NK-92 treated with Interleukin-12 subunit alpha and Interleukin-12 subunit beta, amount 100 ng/mL, for 24 hours (cell line): ENCODE results near the gene RBKS.
"Not testable (repeated sequence)": the region's sequence is repeated elsewhere in the genome, so short reads cannot be mapped to it uniquely, and the experiment has no call there.

ENCODE experiments used
- DNase-seq: peaks from one replicate; lab custom pipeline; 2025; lab: John Stamatoyannopoulos, UW

Gene RBKS

DNA sequence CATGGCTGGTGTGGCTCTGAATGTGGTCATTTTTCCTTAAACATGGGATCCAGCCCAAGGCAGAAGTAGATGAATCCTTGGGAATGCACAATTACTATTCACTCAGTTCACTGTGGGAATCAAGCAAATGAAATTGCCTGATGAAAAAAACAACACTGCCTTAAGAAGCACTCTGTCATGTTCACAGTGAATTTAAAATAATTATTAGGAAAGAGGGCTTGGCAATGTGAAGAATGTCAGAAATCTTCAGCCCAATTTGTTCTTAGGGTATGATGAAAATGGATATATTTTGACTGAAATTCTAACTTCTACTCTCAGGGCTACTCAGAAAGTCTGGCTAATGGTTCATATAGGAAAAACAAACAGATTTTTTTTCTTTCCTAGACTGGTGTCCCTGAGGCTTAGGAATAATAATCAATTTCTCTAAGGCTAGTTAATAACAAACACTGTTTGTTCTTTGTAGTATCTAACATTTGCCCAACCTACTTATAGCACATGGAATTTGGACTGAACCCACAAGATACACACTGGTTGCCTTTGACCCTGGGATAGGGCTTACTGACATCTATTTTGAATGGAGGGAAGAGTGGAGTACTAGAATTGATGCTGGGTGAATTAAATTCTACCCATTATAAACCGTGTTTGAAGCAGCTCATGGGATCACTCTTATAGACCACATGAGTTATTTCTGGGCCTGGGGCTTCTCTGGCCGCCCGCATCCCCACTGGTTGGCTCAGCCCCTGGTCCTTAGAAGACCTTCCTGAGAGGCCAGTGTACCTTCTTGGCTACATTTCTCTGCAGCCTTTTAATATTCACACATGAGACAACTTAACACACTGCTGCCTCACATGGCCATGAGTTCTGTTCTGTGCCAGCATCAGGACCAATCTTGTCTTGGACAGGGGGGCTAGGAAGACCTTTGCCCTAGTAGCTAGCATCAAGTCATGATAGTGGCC is 127.0 kb downstream of the RBKS start:
- no peak for DNase-seq

DNA sequence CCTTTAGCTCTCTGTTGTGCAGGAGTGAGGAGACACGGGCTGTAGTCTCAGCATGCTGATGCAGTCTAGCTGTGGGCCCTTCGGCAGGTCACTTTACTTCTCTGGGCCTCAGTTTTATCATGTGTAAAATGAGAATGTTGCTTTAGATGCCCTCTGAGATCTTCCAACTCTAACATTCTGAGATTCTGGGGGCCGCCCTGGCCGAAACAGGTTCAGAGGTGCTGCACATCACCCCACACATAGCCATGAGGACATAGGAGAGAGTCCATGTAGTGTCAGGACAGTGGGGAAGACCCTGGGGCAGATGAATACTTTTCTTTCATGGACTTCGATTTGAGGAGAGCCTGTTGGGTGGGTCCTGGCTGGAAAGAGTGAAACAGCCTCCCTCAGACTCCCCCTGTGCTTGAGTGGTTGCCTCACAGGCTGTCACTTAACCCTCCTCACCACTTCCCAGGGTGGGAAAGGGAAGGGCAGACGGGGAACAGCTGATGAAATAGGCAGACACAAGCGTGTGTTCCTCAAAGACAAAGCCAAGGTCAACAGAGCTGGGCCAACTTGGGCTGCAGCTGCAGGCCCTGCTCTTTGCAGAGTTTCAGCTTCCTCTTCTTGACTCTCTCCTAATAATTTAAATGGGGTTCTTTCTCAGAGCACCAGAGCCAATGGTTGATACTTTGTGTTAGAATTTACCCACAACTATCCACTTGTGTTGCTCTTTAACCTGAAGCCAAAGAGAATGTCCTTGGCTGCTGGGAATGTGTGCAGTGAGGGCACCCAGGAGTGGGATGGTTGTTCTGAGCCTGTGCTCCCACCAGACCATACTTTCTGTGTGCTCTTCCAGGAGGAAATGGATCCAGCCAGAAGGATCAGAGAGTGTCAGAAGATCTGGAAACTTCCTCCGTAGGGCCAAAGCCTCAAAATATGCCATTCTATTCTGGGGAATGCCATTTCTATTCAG is 133.4 kb downstream of the RBKS start:
- DNase-seq: no peak

DNA sequence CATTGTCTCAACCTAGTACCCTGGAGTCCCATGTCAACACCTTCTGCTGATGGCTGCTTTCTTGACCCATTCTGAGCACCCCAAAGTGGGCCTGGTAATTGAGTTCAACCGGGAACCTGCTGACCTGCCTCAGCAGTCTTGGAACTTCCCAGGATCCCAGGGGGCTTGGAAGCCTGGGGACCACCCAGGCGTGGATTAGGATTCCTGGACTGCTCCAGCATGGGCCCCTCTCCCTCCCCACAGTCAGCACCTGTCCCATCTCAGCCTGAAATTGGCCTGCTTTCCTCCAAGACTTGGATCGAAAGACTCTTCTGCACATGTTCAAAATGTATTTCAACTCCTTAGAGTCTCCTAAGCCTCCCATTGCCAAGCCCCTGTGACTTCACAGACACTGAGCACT is 134.1 kb downstream of the RBKS start:
- DNase-seq: no peak

DNA sequence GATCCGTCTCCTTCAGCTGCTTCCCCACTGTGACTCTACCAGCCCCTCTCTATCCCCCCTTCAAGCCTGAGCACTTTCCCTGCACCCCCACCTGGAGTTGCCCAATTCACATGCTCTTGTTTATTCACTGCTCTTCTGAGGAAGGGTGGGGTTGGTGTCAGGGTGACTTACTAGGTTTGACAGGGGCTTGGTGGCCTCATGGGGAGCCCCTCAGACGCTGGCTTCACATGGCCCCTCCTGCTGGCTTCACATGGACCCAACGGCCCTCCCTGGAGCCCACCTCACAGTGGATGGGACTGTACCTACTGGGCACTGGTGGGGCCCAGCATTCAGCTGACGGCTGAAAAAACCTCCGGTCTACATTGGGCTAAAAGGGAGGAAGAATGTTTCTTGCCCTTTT is 135.4 kb downstream of the RBKS start:
- no peak for DNase-seq

DNA sequence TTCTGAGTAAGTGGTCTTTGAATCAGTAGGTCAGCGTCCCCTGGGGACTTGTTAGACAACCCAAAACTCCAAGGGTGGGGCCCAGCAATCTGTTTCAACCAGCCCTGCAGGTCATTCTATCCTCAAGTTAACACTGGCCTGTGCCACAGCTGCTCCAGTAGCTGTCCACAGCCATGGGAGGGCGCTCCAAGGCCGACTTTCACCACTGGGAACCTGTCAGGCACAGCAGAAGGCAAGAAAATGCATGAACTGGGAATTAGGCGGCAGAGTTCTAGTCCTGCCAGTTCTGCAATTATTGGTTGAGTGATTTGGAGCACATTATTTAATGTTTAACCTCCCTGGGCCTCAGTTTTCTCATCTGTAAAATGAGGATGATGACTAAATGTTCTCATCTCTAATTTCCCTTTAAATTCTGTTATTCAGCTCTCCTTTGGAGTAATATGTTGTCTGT is 136.0 kb downstream of the RBKS start:
- peak; percentile 60 for DNase-seq

DNA sequence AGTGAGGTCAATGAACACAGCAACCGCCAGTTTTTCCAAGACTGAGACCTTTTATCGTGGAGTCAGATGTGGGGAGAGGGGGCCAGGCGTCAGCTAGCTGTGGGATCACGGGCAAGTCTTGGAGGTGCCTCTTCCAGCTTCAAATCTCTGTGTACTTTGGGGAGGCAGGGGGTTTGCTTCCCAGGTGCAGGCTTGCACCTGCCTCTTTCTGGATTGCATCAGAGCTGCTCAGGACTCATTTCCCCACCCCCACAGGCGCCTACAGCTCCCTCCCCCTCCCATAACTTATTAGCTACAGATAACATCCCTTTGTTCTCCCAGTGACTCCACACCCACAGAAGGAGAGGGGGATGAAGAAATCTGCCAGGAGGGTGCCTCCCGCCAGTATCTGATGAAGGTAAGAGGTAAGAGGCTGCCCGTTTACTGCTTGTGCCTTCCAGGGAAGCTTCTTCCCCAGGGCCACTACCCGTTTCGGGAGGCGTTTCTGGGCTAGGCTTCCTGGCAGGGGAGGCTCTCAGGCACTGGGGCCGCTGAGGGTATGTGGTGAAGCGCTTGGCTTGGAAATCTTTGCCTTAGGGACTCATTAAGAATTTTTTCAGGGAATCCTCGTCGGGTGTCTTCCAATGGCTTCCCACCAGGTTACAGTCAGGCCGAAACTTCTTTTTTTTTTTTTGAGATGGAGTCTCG is 137.5 kb downstream of the RBKS start:
- no peak for DNase-seq

DNA sequence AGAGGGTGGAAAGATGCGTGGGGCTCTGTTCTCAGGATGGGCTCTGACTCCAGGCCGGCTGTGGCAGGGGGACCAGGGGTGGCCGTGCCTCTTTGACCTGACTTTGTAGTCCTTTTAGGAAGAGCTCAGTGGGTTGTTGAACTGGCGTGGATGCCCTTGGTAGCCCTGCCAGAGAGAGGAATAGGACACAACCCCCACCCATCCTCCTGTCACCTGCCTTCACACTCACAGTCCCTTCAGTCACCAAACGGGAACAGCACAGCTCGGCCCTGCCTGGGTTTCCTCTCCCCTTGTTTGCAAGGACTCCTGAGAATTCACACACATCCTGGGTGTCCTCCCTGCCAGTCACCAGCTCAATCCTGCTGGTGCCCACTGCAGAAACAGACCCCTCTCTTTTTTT is 138.8 kb downstream of the RBKS start:
- DNase-seq: no peak

DNA sequence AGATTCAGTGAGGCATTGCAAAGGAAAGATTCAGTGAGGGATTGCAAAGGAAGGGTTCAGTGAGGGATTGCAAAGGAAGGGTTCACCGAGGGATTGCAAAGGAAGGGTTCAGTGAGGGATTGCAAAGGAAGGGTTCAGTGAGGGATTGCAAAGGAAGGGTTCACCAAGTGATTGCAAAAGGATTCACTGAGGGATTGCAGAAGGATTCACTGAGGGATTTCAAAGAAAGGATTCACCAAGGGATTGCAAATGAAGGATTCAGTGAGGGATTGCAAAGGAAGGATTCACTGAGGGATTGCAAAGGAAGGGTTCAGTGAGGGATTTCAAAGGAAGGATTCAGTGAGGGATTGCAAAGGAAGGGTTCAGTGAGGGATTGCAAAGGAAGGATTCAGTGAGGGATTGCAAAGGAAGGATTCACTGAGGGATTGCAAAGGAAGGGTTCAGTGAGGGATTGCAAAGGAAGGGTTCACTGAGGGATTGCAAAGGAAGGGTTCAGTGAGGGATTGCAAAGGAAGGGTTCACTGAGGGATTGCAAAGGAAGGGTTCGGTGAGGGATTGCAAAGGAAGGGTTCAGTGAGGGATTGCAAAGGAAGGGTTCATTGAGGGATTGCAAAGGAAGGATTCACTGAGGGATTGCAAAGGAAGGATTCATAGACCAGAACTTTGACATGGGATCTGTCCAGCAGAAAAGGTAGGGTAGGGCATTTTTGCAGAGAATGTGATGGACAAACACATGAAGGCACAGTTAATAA is 141.2 kb downstream of the RBKS start:
- DNase-seq: not testable (repeated sequence)

DNA sequence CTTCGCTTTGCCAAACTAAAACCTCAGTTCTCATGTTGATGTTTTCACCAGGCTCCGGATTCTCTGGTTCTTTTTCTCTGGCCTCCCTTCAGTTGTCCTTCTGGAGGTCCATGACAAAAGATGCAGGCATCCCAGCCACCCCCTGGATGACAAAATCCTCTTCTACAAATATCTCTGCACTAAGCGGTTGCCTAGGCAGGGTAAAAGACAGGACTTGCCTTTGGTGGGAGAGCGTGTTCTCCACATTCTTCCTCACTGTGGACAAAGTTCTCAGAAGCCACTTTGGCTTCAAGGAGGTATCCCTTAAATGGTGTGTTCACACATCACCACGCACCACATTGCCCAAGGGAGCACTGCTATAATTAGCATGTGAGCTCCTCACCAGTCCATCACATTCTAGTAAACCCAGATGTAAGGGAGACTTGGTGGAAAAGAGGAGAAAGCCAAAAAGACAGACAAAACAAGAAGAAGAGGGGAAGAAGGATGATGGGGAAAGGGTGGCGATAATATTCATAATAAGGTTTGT is 142.3 kb downstream of the RBKS start:
- DNase-seq: no peak

DNA sequence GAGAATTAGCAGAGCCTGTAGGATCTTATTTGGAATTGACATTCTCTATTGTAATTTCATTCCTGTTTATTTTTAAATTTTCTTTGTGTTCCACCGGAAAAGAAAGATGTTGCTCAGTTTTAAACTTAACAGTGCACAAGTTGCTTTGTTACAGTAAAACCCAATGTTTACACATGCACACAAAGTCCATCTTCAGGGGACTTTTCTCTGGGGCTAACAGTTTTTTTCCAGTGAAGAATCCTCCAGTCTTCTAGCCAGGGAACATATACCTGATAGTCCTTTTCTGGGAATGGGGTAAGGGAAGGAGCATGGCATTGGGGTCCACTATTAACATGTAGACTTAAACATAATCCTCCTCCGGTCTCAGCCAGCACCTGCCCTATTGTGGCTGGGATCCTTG is 143.9 kb downstream of the RBKS start:
- no peak for DNase-seq

DNA sequence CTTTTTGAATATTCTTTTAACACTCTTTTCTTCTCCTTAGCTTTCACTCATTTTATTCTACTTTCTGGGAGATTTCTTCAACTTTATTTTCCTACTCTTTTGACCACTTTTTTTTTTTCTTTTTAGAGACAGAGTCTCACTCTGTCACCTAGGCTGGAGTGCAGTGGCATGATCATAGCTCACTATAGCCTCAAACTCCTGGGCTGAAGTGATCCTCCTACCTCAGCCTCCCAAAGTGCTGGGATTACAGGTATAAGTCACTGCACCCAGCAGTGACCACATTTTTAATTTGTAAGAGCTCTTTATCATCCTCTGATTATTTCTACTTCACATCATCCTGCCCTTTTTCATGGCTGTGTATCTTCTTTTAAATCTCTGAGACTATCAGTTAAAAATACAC is 144.7 kb downstream of the RBKS start:
- DNase-seq: not testable (repeated sequence)

DNA sequence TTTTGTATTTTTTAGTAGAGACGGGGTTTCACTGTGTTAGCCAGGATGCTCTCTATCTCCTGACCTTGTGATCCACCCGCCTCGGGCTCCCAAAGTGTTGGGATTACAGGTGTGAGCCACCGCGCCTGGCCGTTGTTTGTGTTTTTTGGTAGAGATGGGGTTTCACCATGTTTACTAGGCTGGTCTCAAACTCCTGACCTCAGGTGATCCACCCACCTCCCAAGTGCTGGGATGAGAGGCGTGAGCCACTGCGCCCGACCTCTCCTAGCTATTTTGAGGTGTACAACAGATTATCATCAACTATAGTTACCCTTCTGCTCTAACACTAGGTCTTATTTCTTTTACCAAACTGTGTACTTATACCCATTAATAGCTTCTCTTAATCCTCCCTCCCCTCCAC is 147.6 kb downstream of the RBKS start:
- no peak for DNase-seq

DNA sequence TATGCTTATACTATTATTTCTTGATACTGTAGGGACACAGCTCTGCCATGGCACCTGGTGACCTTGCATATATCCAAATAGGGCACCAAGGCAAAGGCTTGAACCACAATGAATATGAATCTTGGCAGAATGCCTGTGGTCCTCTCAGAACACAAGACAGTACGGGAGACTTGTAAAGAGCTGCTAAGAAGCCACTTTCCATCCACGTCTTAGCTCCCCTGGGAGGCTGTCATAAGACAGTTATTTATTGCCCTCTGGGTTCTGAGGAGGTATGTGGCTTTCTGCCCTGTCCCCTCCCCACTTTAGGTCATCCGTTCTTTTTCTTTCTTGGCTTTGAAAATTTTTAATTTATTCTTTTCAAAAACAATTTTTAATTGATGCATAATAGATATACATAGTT is 148.5 kb downstream of the RBKS start:
- no peak for DNase-seq

DNA sequence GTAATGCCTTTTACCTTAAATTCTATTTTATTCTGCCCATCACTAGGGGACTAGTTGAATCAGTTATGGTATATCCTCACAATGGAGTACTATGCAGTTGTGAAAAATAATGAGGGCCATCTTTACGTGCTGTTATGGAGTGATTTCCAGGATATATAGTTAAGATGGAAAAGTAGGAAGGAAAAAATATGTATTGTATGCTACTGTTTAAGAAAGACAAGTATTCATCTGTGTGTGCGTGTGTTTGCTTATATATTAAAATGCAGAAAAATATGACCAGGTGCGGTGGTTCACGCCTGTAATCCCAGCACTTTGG is 151.2 kb downstream of the RBKS start:
- DNase-seq: no peak

DNA sequence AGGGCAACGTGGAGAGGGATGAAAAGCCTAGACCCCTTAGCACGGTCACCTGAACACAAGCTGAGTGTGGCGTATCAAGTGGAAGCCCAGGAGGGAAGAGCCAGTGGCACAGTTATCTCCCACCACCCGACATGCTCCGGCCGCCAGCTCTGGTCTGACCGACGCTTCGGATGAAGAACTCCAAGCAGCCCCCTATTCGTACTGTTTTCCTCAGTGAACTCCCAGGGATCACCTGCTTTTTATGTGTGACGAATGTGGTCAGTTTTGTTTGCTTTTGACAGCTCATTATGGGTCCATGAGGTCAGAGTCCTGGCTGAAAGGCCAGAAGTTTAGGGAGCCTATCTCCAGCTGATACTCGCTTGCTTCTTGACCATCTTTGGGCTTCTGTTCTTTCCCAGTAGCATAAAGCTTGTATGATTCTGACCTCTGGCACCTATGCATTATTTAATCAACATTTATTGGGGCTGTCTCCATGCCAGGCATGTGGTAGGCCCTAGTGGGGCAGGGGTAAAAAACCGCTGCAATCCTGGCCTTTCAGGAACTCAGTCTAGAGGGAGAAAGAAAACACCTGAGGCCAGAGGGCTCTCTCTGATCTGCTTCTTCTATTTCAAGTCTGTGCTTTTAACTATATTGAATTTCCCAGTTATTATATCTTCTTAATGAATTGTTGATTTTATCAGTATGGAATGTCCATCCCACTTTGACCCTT is 151.7 kb downstream of the RBKS start:
- no peak for DNase-seq

DNA sequence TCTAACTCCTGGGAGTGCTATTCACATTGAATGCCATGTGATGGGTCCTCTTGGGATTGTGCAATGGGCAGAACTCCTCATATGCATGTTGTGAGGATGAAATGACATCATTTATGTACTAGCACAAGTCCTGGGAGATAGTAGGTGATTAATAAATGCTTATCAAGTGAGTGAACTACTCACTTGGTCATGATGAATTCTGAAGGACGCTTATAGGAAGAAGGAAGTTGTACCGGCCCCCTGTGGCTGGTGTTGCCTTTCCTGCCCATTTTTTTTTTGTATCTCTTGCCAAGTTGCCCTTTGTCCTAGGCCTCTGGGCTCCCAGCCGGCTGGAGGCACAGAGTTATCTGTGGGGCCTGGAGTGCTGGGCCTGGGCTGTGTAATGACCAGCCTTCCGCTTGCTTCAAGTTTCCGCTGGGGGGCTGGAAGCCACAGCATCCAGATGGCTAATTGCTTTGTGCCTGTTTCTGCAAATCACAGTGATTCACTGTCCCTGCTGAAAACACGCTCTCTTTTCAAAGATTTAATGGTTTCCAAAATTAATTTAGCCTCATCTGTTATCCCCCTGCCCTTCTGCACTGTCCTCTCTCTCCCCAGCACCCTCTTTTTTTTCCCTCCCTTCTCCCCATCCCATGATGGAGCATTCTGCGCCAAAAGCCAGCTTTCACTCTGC is 152.4 kb downstream of the RBKS start:
- no peak for DNase-seq

DNA sequence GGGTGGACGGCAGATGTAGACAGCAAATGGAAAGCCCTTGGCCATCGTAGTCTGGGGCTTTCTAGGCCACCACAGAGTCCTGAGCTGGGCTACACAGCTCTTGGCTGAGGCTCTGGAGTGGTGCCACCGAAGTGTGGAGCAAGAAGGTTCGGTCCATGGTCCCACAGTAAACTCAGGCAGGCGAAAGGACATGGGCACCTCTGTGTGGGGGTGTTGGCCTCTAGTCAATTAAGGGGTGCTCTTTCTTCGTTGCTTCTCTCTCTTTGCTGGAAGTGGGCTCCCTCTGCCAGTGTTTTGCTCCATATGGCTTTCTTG is 153.3 kb downstream of the RBKS start:
- DNase-seq: no peak

DNA sequence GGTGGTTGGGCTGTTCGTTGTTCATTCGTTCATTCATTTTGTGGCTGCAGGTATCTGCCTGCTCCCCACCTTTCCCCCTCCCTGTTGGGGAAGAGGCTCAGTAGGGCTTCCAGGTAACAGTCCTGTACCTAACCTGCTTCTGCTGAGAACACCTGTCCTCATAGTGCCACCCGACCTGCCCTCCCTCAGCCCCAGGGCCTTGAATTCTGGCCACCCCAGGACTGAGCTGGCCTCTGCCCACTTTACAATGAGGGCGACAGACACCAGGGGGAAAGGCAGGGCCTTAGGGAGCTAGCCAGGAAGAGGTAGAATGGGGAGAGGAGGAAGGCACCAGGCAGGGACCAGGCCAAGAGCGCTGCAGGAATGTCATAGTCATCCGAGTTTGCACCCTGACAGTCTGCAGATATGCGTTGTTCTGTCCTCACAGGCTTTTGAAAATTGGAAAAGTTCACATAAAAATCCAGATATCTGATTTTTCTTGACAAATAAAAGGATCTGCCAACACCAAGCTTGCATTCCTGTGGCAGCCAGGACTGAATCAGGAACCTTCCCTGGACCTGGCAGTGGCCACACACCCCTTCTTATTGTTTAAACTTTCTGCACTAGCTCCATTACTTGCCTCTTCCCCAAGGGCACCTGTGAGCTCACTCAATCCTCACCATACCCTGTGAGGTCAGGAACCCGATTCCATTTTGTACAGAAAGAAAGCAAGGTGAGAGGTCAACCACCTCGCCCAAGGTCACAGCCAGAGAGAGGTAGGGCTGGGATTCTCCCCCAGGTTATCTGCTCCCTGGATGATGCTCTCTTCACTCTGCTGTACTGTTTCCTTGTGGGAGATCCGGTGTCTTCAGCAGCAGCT is 153.9 kb downstream of the RBKS start:
- DNase-seq: no peak

DNA sequence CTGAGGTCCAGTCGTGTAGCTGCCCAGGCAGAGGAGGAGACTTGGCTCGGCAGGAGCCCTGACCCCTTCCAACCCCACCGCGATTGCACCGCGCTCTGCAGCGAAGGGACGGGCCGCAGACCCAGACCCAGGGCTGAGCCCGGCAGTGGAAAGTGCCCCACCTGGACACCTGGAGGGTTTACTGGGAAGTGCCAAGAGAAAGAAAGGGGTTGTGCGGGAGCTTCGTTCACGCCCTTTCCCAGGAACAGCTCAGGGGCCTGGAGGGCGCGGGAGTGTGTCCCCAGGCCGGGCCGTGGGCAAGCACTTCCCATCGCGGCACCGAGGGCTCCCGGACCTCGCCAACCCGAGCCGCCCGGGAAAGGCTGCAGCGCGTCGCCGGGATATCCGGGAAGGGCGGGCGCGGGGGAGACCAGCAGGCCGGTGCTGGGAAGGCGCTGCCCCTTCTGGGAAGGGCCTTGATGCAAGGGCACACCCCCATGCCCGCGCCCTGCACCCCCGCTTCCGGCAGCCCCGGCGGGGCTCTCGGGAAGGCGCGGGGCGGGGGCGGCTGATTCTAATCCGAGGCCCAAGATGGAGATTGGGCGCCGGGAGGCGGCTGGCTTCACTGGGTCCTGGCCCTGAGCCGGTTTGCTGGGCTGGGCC is 154.8 kb downstream of the RBKS start:
- no peak for DNase-seq
